Ectodermal cell (in vitro differentiated cells): ENCODE results near the gene ARL17B. TPM values are rescaled to one million over a fixed set of nuclear protein-coding genes. Genes with fewer than 3 reads are reported as not detected.
"Not testable (repeated sequence)": the region's sequence is repeated elsewhere in the genome, so short reads cannot be mapped to it uniquely, and the experiment has no call there.

ENCODE experiments used
- H3K27ac ChIP-seq: 2 replicates; pipeline ENCODE4 v1.7.0; 2013; ENCODE audit warnings: mild to moderate bottlenecking, low read depth, low read length; ENCODE audit not compliant: insufficient read depth, poor library complexity, severe bottlenecking
- H3K27me3 ChIP-seq: 2 replicates; pipeline ENCODE4 v1.7.0; 2013; ENCODE audit warnings: mild to moderate bottlenecking, low read length; ENCODE audit not compliant: insufficient read depth, control insufficient read depth, poor library complexity, severe bottlenecking
- H3K36me3 ChIP-seq: one replicate; pipeline ENCODE4 v1.7.0; 2013; ENCODE audit warnings: low read length; ENCODE audit not compliant: control insufficient read depth, insufficient read depth
- H3K4me1 ChIP-seq: one replicate; pipeline ENCODE4 v1.7.0; 2013; ENCODE audit warnings: low read length; ENCODE audit not compliant: control insufficient read depth, insufficient read depth
- H3K4me3 ChIP-seq: 2 replicates; pipeline ENCODE4 v1.7.0; 2013; ENCODE audit warnings: low read depth, low read length, control low read depth; ENCODE audit not compliant: insufficient read depth
- H3K9me3 ChIP-seq: 2 replicates; pipeline ENCODE4 v1.7.0; 2013; ENCODE audit warnings: mild to moderate bottlenecking, low read length, moderate library complexity; ENCODE audit not compliant: control insufficient read depth
- WGBS, 2 experiments: methylation state at CpG; one replicate each; pipeline ENCODE4 v1.1.7; 2013; ENCODE audit warnings: missing lambda C conversion rate in 2 of 2; 5-methylcytosine and 5-hydroxymethylcytosine counted together
- polyA plus RNA-seq, 4 experiments: library from polyadenylated mRNA; stranded (reverse); fragments of 50-300 nt; gene quantifications; one replicate each; pipeline ENCODE4 v1.2.3, GENCODE V29; 2013

ARL17B gene
- 6.8 TPM for polyA plus RNA-seq (2013, experiment 1 of 4)
- 7.7 TPM for polyA plus RNA-seq (2013, experiment 2 of 4)
- 3.4 TPM for polyA plus RNA-seq (2013, experiment 3 of 4)
- polyA plus RNA-seq (2013, experiment 4 of 4): 4.9 TPM

- 0% methylated on average over 3 of the region's 22 CpGs; no CpG with 5 or more reads in 1 of the 2 experiments for WGBS, 2 experiments
- H3K27ac ChIP-seq, H3K4me3 ChIP-seq, H3K9me3 ChIP-seq, H3K27me3 ChIP-seq, H3K4me1 ChIP-seq, H3K36me3 ChIP-seq: not testable (repeated sequence)
These were observed at the start of gene ARL17B for GRCh38 chr17:46361755-46362154. Gene ARL17B (minus strand): TSS chr17:46361766. CDS start chr17:46358397, 3,369 bp downstream.

GRCh38 chr17:46409864-46410263 is 48.3 kb upstream of the ARL17B start:
- WGBS, 2 experiments: no CpG with 5 or more reads among the region's 2 CpGs
- H3K36me3 ChIP-seq: not testable (repeated sequence)

GRCh38 chr17:46407155-46407554 is 45.6 kb upstream of the ARL17B start:
- WGBS, 2 experiments: no CpG with 5 or more reads among the region's 5 CpGs
- H3K9me3 ChIP-seq, H3K27ac ChIP-seq: not testable (repeated sequence)

More at GRCh38 chr17:46409864-46410263, 48.3 kb upstream of the ARL17B start:
- H3K4me3 ChIP-seq, H3K27me3 ChIP-seq, H3K27ac ChIP-seq, H3K9me3 ChIP-seq, H3K4me1 ChIP-seq: not testable (repeated sequence)

GRCh38 chr17:46401033-46401787 is 39.6 kb upstream of the ARL17B start:
- no CpG with 5 or more reads among the region's 2 CpGs for WGBS, 2 experiments
- H3K27me3 ChIP-seq, H3K27ac ChIP-seq, H3K4me1 ChIP-seq, H3K36me3 ChIP-seq, H3K9me3 ChIP-seq, H3K4me3 ChIP-seq: not testable (repeated sequence)

More at GRCh38 chr17:46407155-46407554, 45.6 kb upstream of the ARL17B start:
- not testable (repeated sequence) for H3K4me3 ChIP-seq, H3K4me1 ChIP-seq, H3K27me3 ChIP-seq, H3K36me3 ChIP-seq

GRCh38 chr17:46400543-46400942 is 39.0 kb upstream of the ARL17B start:
- not testable (repeated sequence) for H3K36me3 ChIP-seq, H3K9me3 ChIP-seq, H3K27ac ChIP-seq, H3K4me3 ChIP-seq, H3K4me1 ChIP-seq, H3K27me3 ChIP-seq
- no CpG with 5 or more reads among the region's 3 CpGs for WGBS, 2 experiments

- not testable (repeated sequence) for H3K27me3 ChIP-seq
These were observed 38.4 kb upstream of the ARL17B start for GRCh38 chr17:46399993-46400392.

GRCh38 chr17:46396292-46396691 is 34.7 kb upstream of the ARL17B start:
- not testable (repeated sequence) for H3K4me3 ChIP-seq, H3K36me3 ChIP-seq, H3K4me1 ChIP-seq, H3K9me3 ChIP-seq, H3K27ac ChIP-seq, H3K27me3 ChIP-seq
- WGBS, 2 experiments: no CpG with 5 or more reads among the region's 2 CpGs

More at GRCh38 chr17:46399993-46400392, 38.4 kb upstream of the ARL17B start:
- no CpG with 5 or more reads among the region's 9 CpGs for WGBS, 2 experiments
- H3K9me3 ChIP-seq, H3K27ac ChIP-seq, H3K36me3 ChIP-seq, H3K4me3 ChIP-seq, H3K4me1 ChIP-seq: not testable (repeated sequence)

- no CpG with 5 or more reads among the region's 2 CpGs for WGBS, 2 experiments
- H3K4me1 ChIP-seq, H3K36me3 ChIP-seq, H3K27me3 ChIP-seq, H3K27ac ChIP-seq, H3K9me3 ChIP-seq, H3K4me3 ChIP-seq: not testable (repeated sequence)
These were observed 32.1 kb upstream of the ARL17B start for GRCh38 chr17:46393702-46394101.

- not testable (repeated sequence) for H3K4me3 ChIP-seq, H3K36me3 ChIP-seq, H3K4me1 ChIP-seq, H3K27ac ChIP-seq, H3K9me3 ChIP-seq, H3K27me3 ChIP-seq
These were observed 23.9 kb upstream of the ARL17B start for GRCh38 chr17:46385491-46385890.

DNA sequence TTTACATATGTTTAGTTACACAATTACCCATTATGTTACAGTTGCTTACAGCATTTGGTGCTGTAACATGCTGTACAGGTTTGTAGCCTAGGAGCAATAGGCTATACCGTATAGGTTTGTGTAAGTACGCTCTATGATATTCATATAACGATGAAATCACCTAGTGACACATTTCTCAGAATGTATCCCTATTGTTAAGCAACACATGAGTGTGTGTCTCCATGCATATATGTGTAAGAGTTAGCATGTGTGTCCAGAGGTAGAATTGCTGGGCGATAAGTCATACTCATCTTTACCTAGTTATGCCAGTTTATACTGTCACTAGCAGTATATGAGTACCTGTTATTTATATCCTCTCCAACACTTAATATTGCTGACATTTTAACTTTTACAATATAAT is 21.6 kb upstream of the ARL17B start:
- not testable (repeated sequence) for H3K4me3 ChIP-seq, H3K36me3 ChIP-seq, H3K4me1 ChIP-seq, H3K27me3 ChIP-seq, H3K27ac ChIP-seq, H3K9me3 ChIP-seq
- WGBS, 2 experiments: no CpG with 5 or more reads among the region's 4 CpGs

GRCh38 chr17:46373418-46373817 is 11.9 kb upstream of the ARL17B start:
- no CpG with 5 or more reads among the region's 7 CpGs for WGBS, 2 experiments
- H3K36me3 ChIP-seq, H3K9me3 ChIP-seq, H3K27ac ChIP-seq, H3K27me3 ChIP-seq, H3K4me3 ChIP-seq, H3K4me1 ChIP-seq: not testable (repeated sequence)
